K562 (cell line): Measurements from ENCODE around the gene DAB1. TPM values are rescaled to one million over a fixed set of nuclear protein-coding genes. Genes with fewer than 3 reads are reported as not detected.

Source experiments
- GTF3C2 ChIP-seq: IDR thresholded peaks from 3 replicates; pipeline ENCODE4 v1.6.1; 2011; ENCODE audit warnings: borderline replicate concordance, mild to moderate bottlenecking, moderate library complexity; ENCODE audit not compliant: insufficient read length; ENCODE audit errors: extremely low read depth
- RNF2 ChIP-seq: sonication (generic); IDR thresholded peaks from 2 replicates; pipeline ENCODE4 v1.6.1; 2016
- RREB1 ChIP-seq: fragments of 250-450 bp; sonication (Bioruptor Pico); IDR thresholded peaks from 2 replicates; pipeline ENCODE4 v1.4.0; 2020
- polyA plus RNA-seq, 8 experiments: library from polyadenylated mRNA; depleted of rRNA in 4 of 8; stranded (reverse) in 5 of 8; unstranded in 3 of 8; fragments of >200 nt; fragmentation: Nextera tagmentation in 2 of 8; fragmentation: Illumina TruSeq in 1 of 8; extraction: Ambion mirVana in 2 of 8; extraction: Trizol in 1 of 8; gene quantifications; 2 replicates each; pipeline versions ENCODE4 v1.2.1 to v1.2.3, GENCODE V29; 2011 to 2014; ENCODE audit warnings: inconsistent platforms in 1 of 8, missing spikeins in 1 of 8
- total RNA-seq, 7 experiments: library from RNA; depleted of rRNA in 6 of 7; stranded (reverse); fragments of >200 nt in 6 of 7; fragmentation: Illumina TruSeq in 2 of 7; extraction: Trizol in 2 of 7; gene quantifications; 2 replicates each; pipeline versions ENCODE4 v1.2.1 to v1.2.3, GENCODE V29; 2011 to 2021; ENCODE audit warnings: low replicate concordance in 1 of 7

Gene DAB1
- total and polyA plus RNA-seq, 9 of the 15 experiments (the other 6 are each of a cell fraction or from before 2014, with no cell fraction given): not detected

DNA sequence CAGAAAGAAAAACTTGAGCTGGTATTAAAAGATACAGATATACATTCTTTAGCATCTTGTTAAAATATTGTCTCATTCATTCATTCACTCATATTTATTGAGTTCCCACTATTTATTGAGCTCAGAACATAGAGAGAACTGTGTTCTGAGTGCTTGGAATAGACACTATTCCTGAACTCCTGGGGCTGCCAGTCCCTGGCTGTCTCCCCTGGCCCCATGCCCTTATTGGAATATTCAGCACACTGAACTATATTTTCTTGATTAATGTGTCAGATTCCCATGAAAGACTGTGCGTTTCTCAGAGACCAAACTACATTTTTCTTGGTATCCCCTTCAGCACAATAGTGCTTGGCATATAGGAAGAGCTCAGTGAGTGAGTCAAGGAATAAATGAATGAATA lies 44.0 kb upstream of the DAB1 start (continued):
- TF ChIP-seq RNF2: no peak
- no peak for TF ChIP-seq GTF3C2
- no peak for TF ChIP-seq RREB1 (CRISPR knock-in tag)
